GM21390 (cell line): ENCODE data around the gene MAMDC4.
"Not testable (repeated sequence)": the region's sequence is repeated elsewhere in the genome, so short reads cannot be mapped to it uniquely, and the experiment has no call there.

Experiments used
- ATAC-seq: cut with Tn5 transposase; IDR thresholded peaks from one replicate; pipeline ENCODE4 v1.9.1; 2021; ENCODE audit not compliant: unreplicated experiment

MAMDC4 gene

DNA sequence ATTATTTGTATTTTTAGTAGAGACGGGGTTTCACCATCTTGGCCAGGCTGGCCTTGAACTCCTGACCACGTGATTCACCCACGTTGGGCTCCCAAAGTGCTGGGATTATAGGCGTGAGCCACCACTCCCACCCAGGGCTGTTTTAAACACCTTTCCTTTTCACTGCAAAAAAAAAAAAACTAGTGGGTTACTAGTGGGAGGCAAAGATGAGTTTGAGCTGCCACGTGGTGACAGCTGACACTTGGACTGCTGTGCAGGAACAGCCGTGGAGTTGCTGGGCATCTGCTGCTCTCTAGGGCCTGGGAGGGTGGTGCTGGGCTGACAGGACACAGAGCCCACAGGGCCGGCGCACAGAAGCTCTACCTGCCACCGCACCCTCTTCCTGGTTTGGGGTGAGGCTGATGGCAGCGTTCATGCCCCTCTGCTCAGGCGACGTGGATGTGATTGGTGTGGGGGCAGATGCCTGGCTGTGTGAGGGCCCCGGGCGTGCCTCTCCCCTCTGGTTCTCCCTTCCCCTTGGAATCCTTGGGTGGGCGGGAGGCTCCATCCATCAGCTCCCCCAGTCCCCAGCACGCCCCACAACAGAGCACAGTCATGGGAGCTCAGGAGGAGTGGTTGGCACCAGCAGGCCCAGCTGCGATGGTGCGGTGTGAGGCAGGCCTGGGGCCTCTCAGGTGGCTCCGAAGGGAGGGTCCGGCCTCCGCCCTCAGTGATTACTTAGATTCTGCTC lies 27.5 kb upstream of the MAMDC4 start:
- no peak for ATAC-seq

DNA sequence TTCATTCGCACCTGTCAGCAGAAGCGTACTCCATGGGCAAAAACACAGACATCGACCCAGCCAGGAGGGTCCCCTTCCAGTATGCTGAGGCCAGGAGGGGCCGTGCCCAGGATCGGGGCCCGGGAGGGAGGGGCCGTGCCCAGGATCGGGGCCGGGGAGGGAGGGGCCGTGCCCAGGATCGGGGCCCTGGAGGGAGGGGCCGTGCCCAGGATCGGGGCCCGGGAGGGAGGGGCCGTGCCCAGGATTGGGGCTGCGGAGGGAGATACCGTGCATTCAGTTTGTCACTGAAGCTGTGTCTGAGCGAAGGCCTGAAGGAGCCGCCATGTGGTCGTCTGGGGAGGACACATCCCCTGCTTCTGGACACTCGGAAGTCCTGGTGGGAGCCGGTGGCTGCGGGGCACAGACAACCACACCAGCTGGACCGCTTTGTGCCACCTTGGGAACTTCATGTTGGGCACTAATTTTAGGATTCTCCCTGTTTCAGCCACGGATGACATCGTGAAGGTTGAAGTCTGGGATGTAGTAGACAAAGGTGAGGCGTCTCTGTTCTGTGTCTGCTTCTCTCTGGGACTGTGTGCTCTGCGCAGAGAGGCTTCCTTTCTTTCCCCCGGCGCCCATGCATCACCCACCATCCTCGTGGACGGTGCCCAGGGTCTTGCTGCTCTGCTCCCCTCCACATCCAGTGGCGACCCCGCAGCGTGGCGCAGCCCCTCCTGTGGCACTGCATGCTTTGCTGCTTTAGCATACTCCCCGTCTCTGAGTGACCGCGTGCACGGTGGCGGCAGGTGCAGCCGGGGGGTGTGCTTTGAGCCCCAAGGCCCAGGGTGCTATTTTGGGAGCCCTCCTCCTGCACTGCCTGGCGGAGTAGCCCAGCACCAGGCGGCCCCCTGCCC lies 26.6 kb upstream of the MAMDC4 start:
- ATAC-seq, result no peak

DNA sequence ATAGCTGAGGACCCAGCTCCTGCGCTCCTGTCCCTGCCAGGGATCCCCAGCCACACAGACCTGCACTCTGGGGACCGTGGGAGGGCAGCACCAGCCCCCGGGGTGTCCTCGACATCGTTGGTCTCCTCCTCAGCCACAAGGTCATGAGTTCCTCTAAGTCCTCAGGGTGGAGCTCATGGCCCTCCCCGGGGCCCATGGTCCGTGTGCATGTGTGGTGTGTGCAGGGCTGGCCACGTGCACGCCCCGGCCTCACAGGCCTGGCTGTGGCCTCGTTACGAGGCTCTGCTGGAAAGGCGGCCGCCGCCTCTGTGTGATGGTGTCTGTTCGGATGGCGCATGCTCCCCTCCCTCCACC lies 26.0 kb upstream of the MAMDC4 start:
- no peak for ATAC-seq

DNA sequence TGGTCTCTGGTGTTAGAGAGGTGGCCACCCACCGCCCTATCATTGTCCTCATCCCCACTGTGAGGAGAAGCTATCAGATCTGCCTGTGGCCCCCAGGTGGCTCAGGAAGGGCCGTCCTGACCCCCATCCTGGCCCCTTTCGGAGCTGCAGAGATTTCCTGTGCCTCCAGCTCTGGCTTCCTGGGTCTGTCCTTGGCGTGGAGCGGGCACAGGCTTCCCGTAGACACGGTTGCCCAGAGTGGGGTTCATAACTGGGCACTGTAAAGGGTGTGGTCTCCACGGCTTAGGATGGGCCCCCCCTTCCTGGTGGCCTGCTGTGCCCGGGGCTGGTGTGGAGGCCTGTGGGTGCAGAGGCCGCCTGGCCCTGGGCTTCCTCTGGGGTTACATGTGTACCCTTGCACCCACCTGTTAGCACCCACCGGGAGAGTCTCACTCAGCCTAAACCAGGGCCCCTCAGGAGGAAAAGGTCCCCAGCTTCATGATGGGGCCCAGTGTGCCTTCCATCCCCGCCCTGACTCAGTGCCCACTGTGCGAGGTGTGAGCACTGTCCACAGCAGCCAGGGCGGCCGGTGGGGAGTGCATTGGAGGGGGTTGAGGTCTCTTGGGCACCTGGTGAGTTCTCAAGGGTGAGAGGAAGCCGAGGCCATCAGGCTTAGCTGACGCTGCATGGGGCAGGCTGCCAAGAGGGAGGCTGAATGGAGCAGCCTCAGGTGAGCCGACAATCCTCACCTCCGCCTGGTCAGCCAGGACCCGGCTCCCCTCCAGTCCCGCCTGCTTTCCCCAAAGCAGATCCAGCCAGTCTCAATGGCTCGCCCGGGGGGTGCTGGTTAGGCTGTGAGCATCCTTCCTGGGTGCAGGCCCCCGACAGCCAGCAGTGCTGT lies 25.2 kb upstream of the MAMDC4 start:
- ATAC-seq, result no peak

DNA sequence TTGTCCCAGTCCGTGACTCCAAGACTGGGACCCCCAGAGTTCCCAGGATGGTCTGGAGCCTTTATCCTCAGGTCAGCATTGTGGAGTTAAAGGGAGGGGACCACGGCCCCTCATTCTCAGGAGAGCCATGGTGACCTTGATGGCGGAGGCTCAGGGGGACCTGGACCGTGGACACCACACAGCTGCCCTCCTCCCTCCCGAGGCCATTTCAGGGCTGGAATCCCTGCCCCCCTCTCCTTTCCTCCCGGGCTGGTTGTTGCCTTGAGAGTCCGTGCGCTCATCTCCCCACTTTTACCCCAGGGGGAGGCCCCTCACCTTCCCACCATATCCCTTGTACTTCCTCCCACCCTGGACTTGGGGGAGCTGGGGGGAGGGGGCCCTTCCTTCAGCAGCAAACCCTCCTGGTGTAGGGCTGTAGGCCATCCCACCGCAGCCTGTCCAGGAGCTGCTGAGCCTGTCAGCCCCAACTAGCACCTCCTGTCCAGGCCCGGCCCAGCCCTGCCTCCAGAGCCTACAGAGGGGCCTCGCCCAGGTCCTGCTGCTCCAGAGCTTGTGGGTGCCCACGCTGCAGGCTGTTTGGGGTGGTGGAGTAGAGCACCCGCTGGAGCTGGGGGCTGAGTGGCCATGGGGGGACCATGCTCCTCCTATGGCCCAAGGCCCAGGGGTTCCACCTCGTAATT lies 24.2 kb upstream of the MAMDC4 start:
- no peak for ATAC-seq

DNA sequence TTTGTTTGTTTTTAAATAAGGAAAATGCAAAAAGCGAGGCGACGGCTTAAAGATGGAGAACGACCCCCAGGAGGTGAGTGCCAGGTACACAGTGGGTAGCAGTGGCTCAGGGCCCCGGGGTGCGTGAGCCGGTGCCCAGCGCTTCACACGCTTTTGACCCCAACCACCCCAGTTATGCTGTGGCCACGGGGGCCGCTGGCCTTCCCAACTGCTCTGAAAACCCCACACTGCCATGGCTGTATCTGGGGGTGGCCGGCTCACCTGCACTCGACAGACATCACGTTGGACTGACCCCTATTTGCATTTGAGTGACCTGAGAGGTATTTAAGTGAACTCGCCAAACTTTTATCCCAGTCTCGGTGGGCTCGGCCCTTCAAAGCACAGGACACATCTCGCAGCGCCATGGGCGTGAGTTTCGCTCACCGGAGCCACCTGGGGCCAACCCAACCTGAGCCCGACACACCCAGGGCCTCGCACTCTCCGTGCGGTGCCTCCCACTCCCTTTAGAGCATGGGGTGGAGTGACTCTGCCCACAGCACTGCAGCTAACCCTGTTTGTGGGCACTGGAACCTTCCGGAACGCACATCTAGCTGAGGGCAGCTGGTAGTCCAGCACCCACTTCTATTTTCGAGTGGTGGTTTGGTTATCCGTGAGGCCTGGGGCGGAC lies 23.5 kb upstream of the MAMDC4 start:
- no peak for ATAC-seq

DNA sequence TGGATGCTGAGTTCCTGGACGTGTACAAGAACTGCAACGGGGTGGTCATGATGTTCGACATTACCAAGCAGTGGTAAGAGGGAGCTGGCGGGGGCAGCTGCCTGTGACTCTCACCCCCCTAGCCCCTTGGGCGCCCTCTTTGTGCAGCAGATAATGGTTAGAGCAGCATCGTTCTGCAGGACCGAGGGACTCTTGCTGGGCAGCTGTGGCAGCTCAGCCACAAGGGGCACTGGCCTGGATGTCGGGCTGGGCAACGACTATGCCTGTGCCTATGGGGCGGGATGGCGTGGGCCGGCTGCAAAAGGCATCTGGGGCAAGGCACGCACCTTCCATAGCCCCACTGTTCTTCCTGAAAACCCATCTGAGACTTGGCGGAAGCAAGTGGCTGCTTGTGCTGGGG lies 22.7 kb upstream of the MAMDC4 start:
- ATAC-seq, result no peak

DNA sequence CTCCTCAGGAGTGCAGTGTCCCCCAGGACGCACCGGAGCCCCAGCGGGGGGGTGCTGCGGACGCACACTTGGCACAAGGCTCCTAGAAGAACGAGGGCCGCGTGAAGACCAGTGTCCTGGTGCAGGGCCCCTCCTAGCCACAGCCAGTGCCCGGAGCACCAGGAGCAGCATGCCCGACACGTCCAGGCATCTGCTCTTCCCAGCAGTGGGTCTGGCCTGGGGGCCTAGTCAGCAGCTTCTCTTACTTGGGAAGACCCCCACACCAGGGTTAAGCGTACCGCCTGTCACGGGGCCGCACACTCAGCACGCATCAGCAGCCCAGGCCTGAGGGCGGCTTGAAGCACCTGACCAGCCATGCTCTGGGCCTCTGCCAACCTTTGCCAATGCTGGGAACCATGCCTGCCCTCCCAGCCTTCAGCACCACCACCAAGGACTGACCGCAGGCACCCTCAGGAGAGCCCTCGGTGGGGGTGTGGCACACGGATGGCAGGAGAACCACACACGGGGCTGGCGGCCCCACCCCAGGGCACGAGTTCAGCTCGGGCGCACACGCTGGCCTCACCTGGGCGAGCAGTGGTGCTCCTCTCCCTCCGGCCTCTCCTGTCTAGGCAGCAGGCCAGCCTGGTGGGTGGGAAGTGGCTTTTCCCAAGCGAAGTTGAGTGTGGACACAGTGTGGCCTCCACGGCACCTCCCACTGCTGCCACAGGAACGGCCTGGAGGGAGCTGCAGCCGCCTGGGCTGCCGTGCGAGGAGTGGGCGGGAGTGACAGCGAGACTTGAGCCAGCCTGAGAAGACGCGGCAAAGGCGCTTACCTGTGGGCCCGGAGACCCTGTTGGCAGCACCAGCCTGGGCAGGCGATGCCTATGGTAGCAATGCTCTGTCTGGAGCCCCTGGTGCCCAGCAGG lies 21.9 kb upstream of the MAMDC4 start:
- no peak for ATAC-seq

DNA sequence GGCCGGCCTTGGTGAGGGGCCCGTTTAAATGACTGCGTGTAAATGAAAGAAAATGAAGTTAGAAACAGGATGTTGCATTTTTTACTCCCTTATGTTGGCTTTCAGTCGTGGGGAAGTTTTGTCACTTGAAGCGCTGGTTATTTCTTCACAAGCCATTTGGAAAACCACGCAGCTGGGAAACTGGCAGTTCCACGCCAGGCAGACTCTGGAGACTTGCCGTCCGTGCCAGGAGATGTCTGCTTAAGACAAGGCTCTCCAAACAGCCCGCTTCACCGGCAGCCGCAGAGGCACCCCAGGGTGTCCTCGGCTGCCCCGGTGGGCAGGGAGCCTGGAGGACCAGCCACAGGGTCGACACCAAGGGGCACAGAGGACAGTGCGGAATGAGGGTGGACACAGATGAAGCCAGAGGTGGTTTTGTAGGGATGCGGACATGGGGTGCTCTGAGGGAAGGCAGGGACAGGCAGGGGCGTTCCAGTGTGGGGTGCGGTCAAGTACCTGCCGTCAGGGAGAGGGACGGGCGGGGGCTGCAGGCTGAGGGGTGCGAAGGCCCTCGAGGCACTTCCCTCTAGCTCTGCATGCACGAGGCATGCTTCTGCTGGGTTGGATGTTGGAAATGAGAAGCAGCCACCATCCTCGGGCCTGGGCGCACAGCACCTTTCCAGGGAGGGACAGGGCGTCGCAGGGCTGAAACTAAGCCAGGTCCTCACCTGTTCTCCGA lies 21.0 kb upstream of the MAMDC4 start:
- no peak for ATAC-seq

DNA sequence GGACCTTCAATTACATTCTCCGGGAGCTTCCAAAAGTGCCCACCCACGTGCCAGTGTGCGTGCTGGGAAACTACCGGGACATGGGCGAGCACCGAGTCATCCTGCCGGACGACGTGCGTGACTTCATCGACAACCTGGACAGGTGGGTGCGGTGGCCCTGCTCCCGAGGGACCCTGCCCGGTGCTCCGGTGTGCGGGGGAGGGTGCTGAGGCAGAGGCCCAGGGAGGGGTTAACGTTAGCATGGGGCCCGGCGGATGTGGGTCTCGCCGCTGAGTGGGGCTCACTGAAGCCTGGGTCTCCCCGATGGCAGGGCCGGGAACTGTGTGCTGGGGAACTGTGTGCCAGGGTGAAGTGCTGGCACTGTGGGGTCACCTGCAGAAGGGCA lies 20.4 kb upstream of the MAMDC4 start:
- no peak for ATAC-seq

DNA sequence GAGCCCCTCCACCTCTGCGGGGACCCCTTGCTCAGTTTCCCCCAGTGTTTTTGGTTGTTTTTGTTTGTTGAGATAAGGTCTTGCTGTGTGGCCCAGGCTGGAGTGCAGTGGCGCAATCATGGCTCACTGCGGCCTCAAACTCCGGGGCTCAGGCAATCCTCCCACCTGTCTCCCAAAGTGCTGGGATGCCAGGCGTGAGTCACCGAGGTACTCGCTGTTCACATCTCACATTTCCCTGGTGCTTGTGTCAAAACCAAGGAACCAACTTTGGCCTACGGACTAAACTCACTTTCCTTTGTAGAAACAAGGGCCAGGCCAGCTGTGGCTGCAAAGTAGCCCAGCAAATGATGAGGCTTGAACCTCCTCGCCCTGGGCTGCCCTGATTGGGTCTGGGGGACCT lies 19.6 kb upstream of the MAMDC4 start:
- no peak for ATAC-seq

DNA sequence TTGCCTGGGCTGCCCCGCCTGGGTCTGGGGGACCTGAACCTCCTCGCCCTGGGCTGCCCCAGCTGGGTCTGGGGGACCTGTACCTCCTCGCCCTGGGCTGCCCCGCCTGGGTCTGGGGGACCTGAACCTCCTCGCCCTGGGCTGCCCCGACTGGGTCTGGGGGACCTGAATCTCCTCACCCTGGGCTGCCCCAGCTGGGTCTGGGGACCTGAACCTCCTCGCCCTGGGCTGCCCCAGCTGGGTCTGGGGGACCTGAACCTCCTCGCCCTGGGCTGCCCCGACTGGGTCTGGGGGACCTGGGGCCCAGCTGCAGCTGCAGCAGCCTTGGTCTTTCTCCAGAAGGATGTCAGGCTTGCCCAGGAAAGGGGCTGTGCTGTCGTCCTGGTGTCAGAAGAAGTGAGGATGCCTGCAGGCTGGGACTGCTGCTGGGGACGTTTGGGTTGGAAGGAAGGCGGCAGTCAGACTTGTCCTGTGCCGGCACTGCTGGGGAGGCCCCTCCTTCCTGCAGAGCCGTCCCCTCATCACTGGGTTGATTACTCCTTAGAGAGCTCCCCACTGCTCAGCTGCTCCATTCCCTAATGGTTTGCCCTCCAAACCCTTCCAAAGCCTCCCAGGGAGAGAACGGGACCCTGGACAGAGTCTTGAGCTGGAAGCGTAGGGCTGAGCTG lies 18.6 kb upstream of the MAMDC4 start:
- not testable (repeated sequence) for ATAC-seq

DNA sequence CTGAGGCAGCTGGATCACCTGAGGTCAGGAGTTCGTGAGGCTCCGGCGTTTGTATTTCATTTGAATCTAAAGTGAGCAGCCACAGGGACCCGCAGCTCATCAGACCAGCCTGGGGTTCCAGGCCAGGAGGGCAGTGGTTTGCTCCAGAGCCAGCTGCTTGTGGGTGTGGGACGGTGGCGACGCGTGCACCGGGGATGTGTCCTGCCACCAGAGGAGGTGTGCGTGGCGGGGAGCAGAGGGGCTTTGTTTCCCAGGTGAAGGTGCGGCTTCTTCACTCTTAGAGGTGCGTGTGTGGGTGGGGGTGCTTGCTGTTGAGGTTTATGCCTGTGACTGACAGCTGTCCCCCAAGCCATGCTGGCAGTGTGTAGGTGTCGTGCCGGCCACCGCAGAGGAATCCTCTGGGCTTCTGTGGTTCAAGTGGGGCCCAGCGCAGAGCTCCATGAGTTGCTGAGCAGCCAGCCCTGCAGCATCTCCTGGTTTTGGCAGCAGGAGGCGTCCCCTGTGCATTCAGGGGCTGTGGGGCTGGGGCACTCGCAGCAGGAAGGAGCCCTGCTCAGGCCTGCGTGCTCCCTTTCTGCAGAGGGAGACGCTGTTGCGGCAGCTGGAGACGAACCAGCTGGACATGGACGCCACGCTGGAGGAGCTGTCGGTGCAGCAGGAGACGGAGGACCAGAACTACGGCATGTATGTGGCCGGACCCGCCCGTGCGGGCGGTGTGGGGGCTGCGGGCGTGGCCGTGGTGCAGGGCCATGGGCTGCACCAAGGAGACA lies 16.8 kb upstream of the MAMDC4 start:
- ATAC-seq, result no peak

DNA sequence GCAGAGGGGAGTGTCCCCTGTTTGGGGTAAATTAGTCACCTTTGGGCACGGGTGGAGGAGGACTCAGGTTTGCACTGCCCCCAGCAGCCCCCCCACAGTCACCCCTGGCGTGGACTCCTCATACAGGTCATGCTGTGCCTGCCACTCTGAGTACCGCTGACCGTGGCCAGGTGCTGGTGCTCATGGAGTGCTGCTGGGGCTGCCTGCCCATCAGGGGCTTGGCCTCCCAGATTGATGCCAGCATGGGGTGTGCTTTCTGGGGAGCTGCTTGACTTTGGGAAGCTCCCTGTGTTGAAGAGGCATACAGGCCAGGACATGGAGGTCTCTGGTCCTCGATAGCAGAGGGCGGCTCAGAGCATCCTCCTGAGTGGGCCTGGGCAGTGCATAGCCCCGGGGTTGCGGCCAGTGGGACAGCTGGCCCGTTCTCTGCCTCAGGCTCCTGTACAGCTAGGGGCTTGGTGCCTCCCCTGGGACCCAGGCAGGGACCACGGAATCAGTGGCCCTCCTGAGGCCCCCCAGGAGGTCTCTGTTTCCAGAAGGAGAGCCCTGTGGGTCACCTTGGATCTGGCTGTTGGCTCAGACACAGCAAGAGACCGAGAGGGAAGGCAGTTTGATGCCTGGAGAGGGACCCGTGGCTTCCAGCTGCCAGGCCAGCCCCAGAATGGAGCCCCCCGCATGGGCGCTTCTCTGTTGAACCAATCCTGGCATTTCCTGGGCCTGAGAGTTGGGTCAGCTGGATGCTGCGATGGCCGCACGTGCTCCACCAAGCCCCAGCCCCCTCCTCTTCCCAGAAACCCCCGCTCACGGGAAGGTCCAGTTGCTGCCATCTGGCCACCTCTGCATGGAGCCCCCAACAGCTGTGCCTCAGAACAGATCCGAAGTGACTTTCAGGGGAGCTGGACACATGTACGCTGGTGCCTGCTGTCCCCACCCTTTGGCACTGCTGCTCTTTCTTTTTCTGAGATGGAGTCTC lies 15.9 kb upstream of the MAMDC4 start:
- no peak for ATAC-seq

DNA sequence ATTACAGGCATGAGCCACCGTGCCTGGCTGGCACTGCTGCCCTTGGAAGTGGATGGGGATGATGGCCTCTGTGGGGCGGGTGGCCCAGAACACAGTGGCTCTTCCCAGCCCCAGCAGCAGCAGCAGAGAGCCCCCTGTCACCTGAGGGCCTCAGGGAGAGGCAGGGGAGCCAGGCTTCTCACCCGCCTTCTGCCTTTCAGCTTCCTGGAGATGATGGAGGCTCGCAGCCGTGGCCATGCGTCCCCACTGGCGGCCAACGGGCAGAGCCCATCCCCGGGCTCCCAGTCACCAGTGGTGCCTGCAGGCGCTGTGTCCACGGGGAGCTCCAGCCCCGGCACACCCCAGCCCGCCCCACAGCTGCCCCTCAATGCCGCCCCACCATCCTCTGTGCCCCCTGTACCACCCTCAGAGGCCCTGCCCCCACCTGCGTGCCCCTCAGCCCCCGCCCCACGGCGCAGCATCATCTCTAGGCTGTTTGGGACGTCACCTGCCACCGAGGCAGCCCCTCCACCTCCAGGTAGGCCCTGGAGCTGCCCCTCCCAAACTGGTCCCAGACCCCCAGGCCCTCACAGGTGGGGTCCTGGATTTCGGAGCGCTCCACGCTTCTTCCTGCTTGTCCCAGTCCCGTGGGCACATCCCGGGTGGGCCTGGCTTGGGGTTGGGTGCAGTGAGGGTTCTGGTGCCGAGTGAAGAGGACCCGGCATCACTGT lies 14.8 kb upstream of the MAMDC4 start:
- ATAC-seq, result no peak

DNA sequence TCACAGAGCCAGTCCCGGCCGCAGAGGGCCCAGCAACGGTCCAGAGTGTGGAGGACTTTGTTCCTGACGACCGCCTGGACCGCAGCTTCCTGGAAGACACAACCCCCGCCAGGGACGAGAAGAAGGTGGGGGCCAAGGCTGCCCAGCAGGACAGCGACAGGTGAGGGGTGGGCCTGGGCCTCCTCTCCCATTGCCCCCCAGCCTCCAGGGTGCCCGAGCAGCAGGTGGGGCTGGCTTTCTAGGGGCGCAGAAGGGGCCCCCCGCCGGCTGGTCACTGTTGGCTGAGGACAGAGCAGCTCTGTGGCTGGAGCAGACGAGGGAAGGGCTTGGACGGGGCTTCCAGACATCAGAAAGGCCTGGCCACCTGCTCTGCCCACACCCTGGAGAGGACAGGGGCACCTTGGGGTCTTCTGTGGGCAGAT lies 14.3 kb upstream of the MAMDC4 start:
- ATAC-seq, result not testable (repeated sequence)
